Measurements from ENCODE around the gene GALR3. TPM values are rescaled to one million over a fixed set of nuclear protein-coding genes. Genes with fewer than 3 reads are reported as not detected.
A peak's percentile ranks its signal among the peaks of the same experiment; 100 is the strongest.

GALR3 gene
- total RNA-seq, 6 experiments from 2014 or later, result 0.29 to 0.83 TPM; not detected in 4

DNA sequence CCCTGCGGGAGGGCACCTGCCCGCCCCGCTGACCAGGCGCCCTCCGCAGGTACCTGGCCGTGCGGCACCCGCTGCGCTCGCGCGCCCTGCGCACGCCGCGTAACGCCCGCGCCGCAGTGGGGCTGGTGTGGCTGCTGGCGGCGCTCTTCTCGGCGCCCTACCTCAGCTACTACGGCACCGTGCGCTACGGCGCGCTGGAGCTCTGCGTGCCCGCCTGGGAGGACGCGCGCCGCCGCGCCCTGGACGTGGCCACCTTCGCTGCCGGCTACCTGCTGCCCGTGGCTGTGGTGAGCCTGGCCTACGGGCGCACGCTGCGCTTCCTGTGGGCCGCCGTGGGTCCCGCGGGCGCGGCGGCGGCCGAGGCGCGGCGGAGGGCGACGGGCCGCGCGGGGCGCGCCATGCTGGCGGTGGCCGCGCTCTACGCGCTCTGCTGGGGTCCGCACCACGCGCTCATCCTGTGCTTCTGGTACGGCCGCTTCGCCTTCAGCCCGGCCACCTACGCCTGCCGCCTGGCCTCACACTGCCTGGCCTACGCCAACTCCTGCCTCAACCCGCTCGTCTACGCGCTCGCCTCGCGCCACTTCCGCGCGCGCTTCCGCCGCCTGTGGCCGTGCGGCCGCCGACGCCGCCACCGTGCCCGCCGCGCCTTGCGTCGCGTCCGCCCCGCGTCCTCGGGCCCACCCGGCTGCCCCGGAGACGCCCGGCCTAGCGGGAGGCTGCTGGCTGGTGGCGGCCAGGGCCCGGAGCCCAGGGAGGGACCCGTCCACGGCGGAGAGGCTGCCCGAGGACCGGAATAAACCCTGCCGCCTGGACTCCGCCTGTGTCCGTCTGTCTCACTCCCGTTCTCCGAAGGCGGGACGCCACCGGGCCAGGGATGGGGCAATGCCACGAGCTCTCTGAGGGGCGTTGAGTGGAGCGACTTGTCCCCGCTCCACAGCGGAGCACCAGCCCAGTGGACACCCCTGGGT is 1.8 kb downstream of the GALR3 start:
- intact Hi-C loops (cut with DNase I), result loop anchor here in 1 of 2 donors (10.0 kb wide), 1 partner anchor 150 kb away; no protein-coding TSS in a partner anchor
- Histone ChIP-seq H3K4me3 (peak overlapping the region in 1 of 3 donors; percentile 16), H3K27ac (no peak overlapping the region), H3K27me3 (no peaks in the 10 kb centered on the region), H3K4me1 (peaks cover 0 to 5% (median 0%) of the 10 kb centered on the region in 4 donors), H3K36me3 (no peaks in the 10 kb centered on the region), H3K9me3 (no peaks in the 10 kb centered on the region)
- DNase-seq (no peak), ATAC-seq (peak in 2 of 4 donors; percentile 3 to 24)
- no CpG with 5 or more reads among the region's 135 CpGs for WGBS (ENCODE audit: insufficient coverage, low coverage, low lambda C conversion rate, missing lambda C conversion rate)
- TF ChIP-seq, protein P1, sequence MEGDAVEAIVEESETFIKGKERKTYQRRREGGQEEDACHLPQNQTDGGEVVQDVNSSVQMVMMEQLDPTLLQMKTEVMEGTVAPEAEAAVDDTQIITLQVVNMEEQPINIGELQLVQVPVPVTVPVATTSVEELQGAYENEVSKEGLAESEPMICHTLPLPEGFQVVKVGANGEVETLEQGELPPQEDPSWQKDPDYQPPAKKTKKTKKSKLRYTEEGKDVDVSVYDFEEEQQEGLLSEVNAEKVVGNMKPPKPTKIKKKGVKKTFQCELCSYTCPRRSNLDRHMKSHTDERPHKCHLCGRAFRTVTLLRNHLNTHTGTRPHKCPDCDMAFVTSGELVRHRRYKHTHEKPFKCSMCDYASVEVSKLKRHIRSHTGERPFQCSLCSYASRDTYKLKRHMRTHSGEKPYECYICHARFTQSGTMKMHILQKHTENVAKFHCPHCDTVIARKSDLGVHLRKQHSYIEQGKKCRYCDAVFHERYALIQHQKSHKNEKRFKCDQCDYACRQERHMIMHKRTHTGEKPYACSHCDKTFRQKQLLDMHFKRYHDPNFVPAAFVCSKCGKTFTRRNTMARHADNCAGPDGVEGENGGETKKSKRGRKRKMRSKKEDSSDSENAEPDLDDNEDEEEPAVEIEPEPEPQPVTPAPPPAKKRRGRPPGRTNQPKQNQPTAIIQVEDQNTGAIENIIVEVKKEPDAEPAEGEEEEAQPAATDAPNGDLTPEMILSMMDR (IDR thresholded peaks at IDR 0.05), result no peak
- TF ChIP-seq POLR2A (IDR thresholded peaks at IDR 0.05), result no peak

DNA sequence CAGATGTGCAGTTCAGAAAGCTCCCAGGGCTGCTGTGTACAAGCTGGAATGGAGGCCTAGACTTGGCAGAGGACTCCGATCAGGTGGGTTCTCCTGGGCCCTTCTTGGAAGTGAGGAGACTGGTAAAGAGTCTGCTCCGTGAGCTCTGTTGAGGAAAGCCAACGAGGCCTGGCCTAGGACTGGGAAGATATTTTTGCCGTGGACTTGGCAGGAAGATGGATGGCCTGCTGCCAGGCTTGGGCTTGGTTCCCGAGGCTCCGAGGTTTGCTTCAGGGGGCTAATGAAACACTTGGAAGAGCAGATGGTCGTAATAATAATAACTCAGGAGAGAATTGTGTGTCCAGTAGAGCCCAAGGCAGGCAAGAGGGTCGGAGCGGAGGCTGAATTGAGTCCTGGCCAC is 3.9 kb downstream of the GALR3 start:
- no peak overlapping the region for H3K27ac ChIP-seq
- H3K36me3 ChIP-seq, result peaks cover 0 to 13% (median under 1%) of the 10 kb centered on the region in 4 donors
- no peaks in the 10 kb centered on the region for H3K27me3 ChIP-seq
- 28% methylated on average over 4 of the region's 9 CpGs for WGBS (ENCODE audit: insufficient coverage, low coverage, low lambda C conversion rate, missing lambda C conversion rate)
- ATAC-seq (peak in 1 of 4 donors; percentile 13), DNase-seq (no peak)
- H3K9me3 ChIP-seq, result no peaks in the 10 kb centered on the region
- TF ChIP-seq, protein P1 (IDR thresholded peaks at IDR 0.05), result no peak
- no peak for TF ChIP-seq POLR2A (IDR thresholded peaks at IDR 0.05)
- peaks cover 0 to 12% (median under 1%) of the 10 kb centered on the region in 4 donors for H3K4me1 ChIP-seq
- no peak overlapping the region for H3K4me3 ChIP-seq
- intact Hi-C loops (cut with DNase I), result loop anchor here in 1 of 2 donors (10.0 kb wide), 1 partner anchor 148 kb away; no protein-coding TSS in a partner anchor

DNA sequence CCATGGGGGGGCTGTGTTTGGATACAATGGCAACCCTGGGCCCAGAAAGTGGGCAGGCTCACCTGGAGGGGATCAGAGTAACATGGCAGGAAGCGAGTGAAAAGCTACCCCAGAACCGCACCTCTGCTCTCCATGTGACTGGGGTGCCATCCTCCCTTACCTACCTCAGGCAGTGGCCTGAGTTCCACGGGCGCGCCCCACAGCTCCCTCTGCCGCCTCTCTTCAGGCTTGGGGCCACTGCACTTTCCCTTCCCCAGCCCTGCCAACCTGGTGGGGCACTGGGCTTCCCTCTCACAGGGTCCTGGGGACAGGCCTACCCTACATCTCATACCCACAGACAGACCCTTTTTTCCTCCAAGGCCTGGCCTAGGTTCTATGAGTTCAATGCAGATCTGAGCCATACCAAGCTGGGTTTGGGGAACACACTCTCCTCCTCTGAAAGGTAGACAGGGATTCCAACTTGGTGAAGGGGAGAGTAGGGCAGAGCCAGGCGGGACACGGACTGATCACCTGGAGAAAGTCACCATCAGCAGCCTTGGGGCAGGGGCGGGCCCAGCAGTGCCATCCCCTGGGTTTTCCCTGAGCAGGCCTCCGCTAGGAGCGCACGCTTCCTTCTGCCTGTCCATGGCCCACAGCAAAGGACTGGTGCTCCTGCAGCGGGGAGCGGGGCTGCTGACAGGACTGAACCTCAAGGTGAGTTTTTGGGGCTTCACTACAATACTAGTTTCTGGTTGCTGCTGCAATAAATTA is 7.1 kb downstream of the GALR3 start:
- ATAC-seq (no peak), DNase-seq (no peak)
- 93% methylated on average over 2 of the region's 14 CpGs for WGBS (ENCODE audit: insufficient coverage, low coverage, low lambda C conversion rate, missing lambda C conversion rate)
- no peaks in the 10 kb centered on the region for H3K9me3 ChIP-seq
- H3K4me3 ChIP-seq, result no peak overlapping the region
- H3K27ac ChIP-seq, result no peak overlapping the region
- peaks cover 0 to 19% (median 4%) of the 10 kb centered on the region in 4 donors for H3K4me1 ChIP-seq
- H3K36me3 ChIP-seq, result peaks cover 0 to 36% (median 7%) of the 10 kb centered on the region in 4 donors
- intact Hi-C loops (cut with DNase I), result no loop called here
- no peak for TF ChIP-seq POLR2A (IDR thresholded peaks at IDR 0.05)
- TF ChIP-seq, protein P1 (IDR thresholded peaks at IDR 0.05), result no peak
- H3K27me3 ChIP-seq, result no peaks in the 10 kb centered on the region

DNA sequence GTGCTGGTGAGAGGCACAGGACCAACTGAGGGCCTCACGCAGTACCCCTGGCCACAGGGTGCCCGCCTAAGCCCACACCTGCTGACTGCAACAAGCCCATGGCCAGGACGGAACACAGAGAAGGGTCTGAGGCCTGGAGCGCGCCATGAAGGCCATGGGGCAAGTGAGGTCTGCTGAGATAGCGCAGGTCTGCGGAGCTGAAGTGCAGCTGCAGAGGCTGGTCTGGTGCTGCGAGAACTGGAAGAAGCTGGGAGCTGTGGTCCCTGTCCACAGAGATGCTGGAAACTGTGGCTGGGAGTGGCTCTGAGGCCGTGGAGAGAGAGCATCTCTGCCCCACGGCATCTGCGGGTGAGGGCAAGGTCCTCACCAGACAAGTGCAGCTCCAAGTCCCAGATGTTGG is 8.3 kb downstream of the GALR3 start:
- peak overlapping the region in 1 of 3 donors; percentile 29 for H3K27ac ChIP-seq
- 100% methylated on average over 2 of the region's 11 CpGs for WGBS (ENCODE audit: insufficient coverage, low coverage, low lambda C conversion rate, missing lambda C conversion rate)
- no peaks in the 10 kb centered on the region for H3K9me3 ChIP-seq
- H3K4me3 ChIP-seq, result no peak overlapping the region
- TF ChIP-seq, protein P1 (IDR thresholded peaks at IDR 0.05), result no peak
- TF ChIP-seq POLR2A (IDR thresholded peaks at IDR 0.05), result no peak
- no peak for DNase-seq
- peaks cover 0 to 36% (median 7%) of the 10 kb centered on the region in 4 donors for H3K36me3 ChIP-seq
- no peaks in the 10 kb centered on the region for H3K27me3 ChIP-seq
- intact Hi-C loops (cut with DNase I), result no loop called here
- no peak for ATAC-seq
- H3K4me1 ChIP-seq, result peaks cover 0 to 19% (median 4%) of the 10 kb centered on the region in 4 donors

All from right lobe of liver (tissue), 6 donors.